Mesenchymal stem cell (in vitro differentiated cells and primary cell): ENCODE data around the gene SCAF4.

Experiments
- DNase-seq: peaks from one replicate; pipeline ENCODE4 v3.0.0-alpha.2; 2013
- H2AFZ ChIP-seq: one replicate; pipeline ENCODE4 v1.6.1; 2013; ENCODE audit warnings: low read depth, mild to moderate bottlenecking, control low read depth, inconsistent platforms, low read length, moderate library complexity
- H2AK5ac ChIP-seq: 2 replicates; pipeline ENCODE4 v1.6.1; 2013; ENCODE audit warnings: low read length, moderate library complexity, mild to moderate bottlenecking, inconsistent platforms; ENCODE audit not compliant: severe bottlenecking
- H2BK120ac ChIP-seq: one replicate; pipeline ENCODE4 v1.6.1; 2013; ENCODE audit warnings: low read depth, mild to moderate bottlenecking, inconsistent platforms, low read length, moderate library complexity
- H2BK12ac ChIP-seq, 2 experiments: one replicate each; pipeline ENCODE4 v1.6.1; 2013; ENCODE audit warnings: inconsistent platforms in 2 of 2, low read length in 2 of 2, mild to moderate bottlenecking in 2 of 2, moderate library complexity in 2 of 2, control low read depth in 1 of 2
- H2BK15ac ChIP-seq: one replicate; pipeline ENCODE4 v1.6.1; 2013; ENCODE audit warnings: mild to moderate bottlenecking, low read depth, inconsistent platforms; ENCODE audit not compliant: poor library complexity, severe bottlenecking
- H2BK5ac ChIP-seq: 2 replicates; pipeline ENCODE4 v1.6.1; 2013; ENCODE audit warnings: low read depth, mild to moderate bottlenecking, low read length, control low read depth, inconsistent platforms; ENCODE audit not compliant: poor library complexity, severe bottlenecking
- H3K14ac ChIP-seq, 2 experiments: one replicate each; pipeline ENCODE4 v1.6.1; 2013; ENCODE audit warnings: inconsistent platforms in 2 of 2, low read length in 2 of 2, control low read depth in 1 of 2, mild to moderate bottlenecking in 1 of 2, moderate library complexity in 1 of 2
- H3K18ac ChIP-seq, 2 experiments: one replicate each; pipeline ENCODE4 v1.6.1; 2013; ENCODE audit warnings: inconsistent platforms in 2 of 2, low read length in 2 of 2, control low read depth in 1 of 2, low read depth in 1 of 2, mild to moderate bottlenecking in 1 of 2
- H3K23ac ChIP-seq, 2 experiments: one replicate each; pipeline ENCODE4 v1.6.1; 2013; ENCODE audit warnings: inconsistent platforms in 2 of 2, low read length in 2 of 2, mild to moderate bottlenecking in 2 of 2, moderate library complexity in 2 of 2, control low read depth in 1 of 2
- H3K27ac ChIP-seq: 2 replicates; pipeline ENCODE4 v1.5.1; 2013; ENCODE audit warnings: mild to moderate bottlenecking, moderate library complexity, low read length, control low read depth, inconsistent platforms; ENCODE audit not compliant: poor library complexity, severe bottlenecking
- H3K27me3 ChIP-seq, 2 experiments: 2 replicates each; pipeline versions ENCODE4 v1.6.1 to v1.7.0; 2013; ENCODE audit warnings: low read length in 2 of 2, mild to moderate bottlenecking in 2 of 2, moderate library complexity in 2 of 2, control low read depth in 1 of 2, inconsistent platforms in 1 of 2; ENCODE audit not compliant: control insufficient read depth in 1 of 2, insufficient read depth in 1 of 2
- H3K36me3 ChIP-seq, 2 experiments: 2 replicates each; pipeline versions ENCODE4 v1.6.1 to v1.7.0; 2013; ENCODE audit warnings: low read length in 2 of 2, control low read depth in 1 of 2, inconsistent platforms in 1 of 2, low read depth in 1 of 2, mild to moderate bottlenecking in 1 of 2; ENCODE audit not compliant: insufficient read depth in 2 of 2, control insufficient read depth in 1 of 2
- H3K4ac ChIP-seq, 2 experiments: one replicate each; pipeline ENCODE4 v1.6.1; 2013; ENCODE audit warnings: inconsistent platforms in 2 of 2, low read length in 2 of 2, mild to moderate bottlenecking in 2 of 2, moderate library complexity in 2 of 2, control low read depth in 1 of 2, low read depth in 1 of 2
- H3K4me1 ChIP-seq: 2 replicates; pipeline ENCODE4 v1.6.1; 2013; ENCODE audit warnings: low read depth, low read length, control low read depth; ENCODE audit not compliant: control insufficient read depth, insufficient read depth
- H3K4me2 ChIP-seq: 2 replicates; pipeline ENCODE4 v1.6.1; 2013; ENCODE audit warnings: low read length, mild to moderate bottlenecking, inconsistent platforms; ENCODE audit not compliant: poor library complexity, severe bottlenecking
- H3K4me3 ChIP-seq, 2 experiments: 2 replicates each; pipeline versions ENCODE4 v1.5.1 to v1.7.0; 2013; ENCODE audit warnings: low read length in 2 of 2, mild to moderate bottlenecking in 2 of 2, control low read depth in 1 of 2, low read depth in 1 of 2; ENCODE audit not compliant: insufficient read depth in 1 of 2
- H3K79me1 ChIP-seq: replicated peaks from 2 replicates; pipeline ENCODE4 v1.6.1; 2013; ENCODE audit warnings: mild to moderate bottlenecking, control low read depth, low read length, inconsistent platforms; ENCODE audit not compliant: poor library complexity, severe bottlenecking
- H3K9ac ChIP-seq: 2 replicates; pipeline ENCODE4 v1.7.0; 2013; ENCODE audit warnings: mild to moderate bottlenecking, low read length, moderate library complexity
- H3K9me3 ChIP-seq: 2 replicates; pipeline ENCODE4 v1.7.0; 2013; ENCODE audit warnings: mild to moderate bottlenecking, low read length; ENCODE audit not compliant: control insufficient read depth
- H4K8ac ChIP-seq: one replicate; pipeline ENCODE4 v1.6.1; 2013; ENCODE audit warnings: inconsistent platforms, mild to moderate bottlenecking, low read length, moderate library complexity
- H4K91ac ChIP-seq: one replicate; pipeline ENCODE4 v1.6.1; 2013; ENCODE audit warnings: mild to moderate bottlenecking, low read length, inconsistent platforms
- WGBS: methylation state at CpG from one replicate; pipeline ENCODE4 v1.1.7; 2013; ENCODE audit warnings: mixed read lengths; 5-methylcytosine and 5-hydroxymethylcytosine counted together

The SCAF4 gene

GRCh38 chr21:31726407-31726806 is 5.5 kb downstream of the SCAF4 start:
- peak overlapping the region; percentile 67 for H2BK15ac ChIP-seq
- 98% methylated on average over 3 of the region's 4 CpGs for WGBS

GRCh38 chr21:31725202-31725839 is 6.6 kb downstream of the SCAF4 start:
- no peaks in the 10 kb centered on the region for H3K27me3 ChIP-seq
- no peak overlapping the region for H2BK5ac ChIP-seq
- H2BK12ac ChIP-seq: no peak overlapping the region
- no peak for DNase-seq
- no peak overlapping the region for H4K8ac ChIP-seq
- no peak overlapping the region for H3K27ac ChIP-seq
- H3K18ac ChIP-seq: no peak overlapping the region
- no peaks in the 10 kb centered on the region for H3K4me1 ChIP-seq
- H3K14ac ChIP-seq: no peak overlapping the region
- H2AFZ ChIP-seq: no peak overlapping the region
- no peaks in the 10 kb centered on the region for H3K79me1 ChIP-seq
- 85% methylated on average over 5 of the region's 6 CpGs for WGBS
- no peak overlapping the region for H2BK120ac ChIP-seq
- no peaks in the 10 kb centered on the region for H3K9me3 ChIP-seq
- H3K4me2 ChIP-seq: no peak overlapping the region
- H3K23ac ChIP-seq: no peak overlapping the region
- no peak overlapping the region for H3K4ac ChIP-seq
- no peak overlapping the region for H3K9ac ChIP-seq
- peaks cover 6 to 7% of the 10 kb centered on the region in 2 experiments for H3K36me3 ChIP-seq
- no peak overlapping the region for H4K91ac ChIP-seq
- no peak overlapping the region for H2BK15ac ChIP-seq
- no peak overlapping the region for H2AK5ac ChIP-seq
- H3K4me3 ChIP-seq: no peak overlapping the region

More at GRCh38 chr21:31726407-31726806, 5.5 kb downstream of the SCAF4 start:
- no peak overlapping the region for H2BK5ac ChIP-seq
- H2AK5ac ChIP-seq: no peak overlapping the region
- no peak overlapping the region for H2BK120ac ChIP-seq
- no peak overlapping the region for H3K9ac ChIP-seq
- no peak overlapping the region for H2AFZ ChIP-seq
- no peaks in the 10 kb centered on the region for H3K79me1 ChIP-seq
- H3K4ac ChIP-seq: no peak overlapping the region
- H3K27me3 ChIP-seq: no peaks in the 10 kb centered on the region
- H2BK12ac ChIP-seq: no peak overlapping the region
- no peaks in the 10 kb centered on the region for H3K9me3 ChIP-seq
- H3K4me1 ChIP-seq: no peaks in the 10 kb centered on the region
- no peak overlapping the region for H3K27ac ChIP-seq
- H3K14ac ChIP-seq: no peak overlapping the region
- H3K4me3 ChIP-seq: no peak overlapping the region
- H4K91ac ChIP-seq: no peak overlapping the region
- H3K18ac ChIP-seq: no peak overlapping the region
- H3K36me3 ChIP-seq: peaks cover 6 to 7% of the 10 kb centered on the region in 2 experiments
- no peak overlapping the region for H4K8ac ChIP-seq
- DNase-seq: no peak
- no peak overlapping the region for H3K4me2 ChIP-seq
- no peak overlapping the region for H3K23ac ChIP-seq

GRCh38 chr21:31724552-31724951 is 7.4 kb downstream of the SCAF4 start:
- no peak overlapping the region for H3K4me3 ChIP-seq
- no peak overlapping the region for H2BK5ac ChIP-seq
- peaks cover 6 to 7% of the 10 kb centered on the region in 2 experiments for H3K36me3 ChIP-seq
- H3K23ac ChIP-seq: no peak overlapping the region
- H3K18ac ChIP-seq: no peak overlapping the region
- no peaks in the 10 kb centered on the region for H3K27me3 ChIP-seq
- H3K79me1 ChIP-seq: no peaks in the 10 kb centered on the region
- no peak for DNase-seq
- no peak overlapping the region for H2BK12ac ChIP-seq
- no peak overlapping the region for H4K91ac ChIP-seq
- H3K4ac ChIP-seq: no peak overlapping the region
- H3K14ac ChIP-seq: no peak overlapping the region
- no peaks in the 10 kb centered on the region for H3K4me1 ChIP-seq
- H4K8ac ChIP-seq: no peak overlapping the region
- no peak overlapping the region for H3K27ac ChIP-seq
- no peaks in the 10 kb centered on the region for H3K9me3 ChIP-seq
- 100% methylated on average over 1 of the region's 4 CpGs for WGBS
- H2AFZ ChIP-seq: no peak overlapping the region
- H3K9ac ChIP-seq: no peak overlapping the region
- no peak overlapping the region for H2AK5ac ChIP-seq
- no peak overlapping the region for H2BK15ac ChIP-seq
- H3K4me2 ChIP-seq: no peak overlapping the region
- no peak overlapping the region for H2BK120ac ChIP-seq

- Histone ChIP-seq H2BK15ac (no peak overlapping the region), H3K9me3 (no peaks in the 10 kb centered on the region), H3K4me2 (no peak overlapping the region), H2BK120ac (no peak overlapping the region), H3K9ac (no peak overlapping the region), H2AFZ (no peak overlapping the region), H2BK12ac (no peak overlapping the region), H3K4me3 (no peak overlapping the region), H3K14ac (no peak overlapping the region), H3K27ac (no peak overlapping the region), H2AK5ac (no peak overlapping the region), H3K4me1 (no peaks in the 10 kb centered on the region), H3K36me3 (peaks cover 4% of the 10 kb centered on the region in 2 experiments), H3K18ac (no peak overlapping the region), H4K8ac (no peak overlapping the region), H3K4ac (no peak overlapping the region), H4K91ac (no peak overlapping the region), H2BK5ac (no peak overlapping the region), H3K79me1 (no peaks in the 10 kb centered on the region), H3K27me3 (no peaks in the 10 kb centered on the region), H3K23ac (no peak overlapping the region)
- WGBS: 100% methylated on average over 2 of the region's 4 CpGs
- no peak for DNase-seq
These were observed 10.5 kb downstream of the SCAF4 start for GRCh38 chr21:31721381-31721780.
